Measurements from ENCODE around the gene COBLL1.
A peak's percentile ranks its signal among the peaks of the same experiment; 100 is the strongest.
"Not testable (repeated sequence)": the region's sequence is repeated elsewhere in the genome, so short reads cannot be mapped to it uniquely, and the experiment has no call there.

Gene COBLL1, protein sequence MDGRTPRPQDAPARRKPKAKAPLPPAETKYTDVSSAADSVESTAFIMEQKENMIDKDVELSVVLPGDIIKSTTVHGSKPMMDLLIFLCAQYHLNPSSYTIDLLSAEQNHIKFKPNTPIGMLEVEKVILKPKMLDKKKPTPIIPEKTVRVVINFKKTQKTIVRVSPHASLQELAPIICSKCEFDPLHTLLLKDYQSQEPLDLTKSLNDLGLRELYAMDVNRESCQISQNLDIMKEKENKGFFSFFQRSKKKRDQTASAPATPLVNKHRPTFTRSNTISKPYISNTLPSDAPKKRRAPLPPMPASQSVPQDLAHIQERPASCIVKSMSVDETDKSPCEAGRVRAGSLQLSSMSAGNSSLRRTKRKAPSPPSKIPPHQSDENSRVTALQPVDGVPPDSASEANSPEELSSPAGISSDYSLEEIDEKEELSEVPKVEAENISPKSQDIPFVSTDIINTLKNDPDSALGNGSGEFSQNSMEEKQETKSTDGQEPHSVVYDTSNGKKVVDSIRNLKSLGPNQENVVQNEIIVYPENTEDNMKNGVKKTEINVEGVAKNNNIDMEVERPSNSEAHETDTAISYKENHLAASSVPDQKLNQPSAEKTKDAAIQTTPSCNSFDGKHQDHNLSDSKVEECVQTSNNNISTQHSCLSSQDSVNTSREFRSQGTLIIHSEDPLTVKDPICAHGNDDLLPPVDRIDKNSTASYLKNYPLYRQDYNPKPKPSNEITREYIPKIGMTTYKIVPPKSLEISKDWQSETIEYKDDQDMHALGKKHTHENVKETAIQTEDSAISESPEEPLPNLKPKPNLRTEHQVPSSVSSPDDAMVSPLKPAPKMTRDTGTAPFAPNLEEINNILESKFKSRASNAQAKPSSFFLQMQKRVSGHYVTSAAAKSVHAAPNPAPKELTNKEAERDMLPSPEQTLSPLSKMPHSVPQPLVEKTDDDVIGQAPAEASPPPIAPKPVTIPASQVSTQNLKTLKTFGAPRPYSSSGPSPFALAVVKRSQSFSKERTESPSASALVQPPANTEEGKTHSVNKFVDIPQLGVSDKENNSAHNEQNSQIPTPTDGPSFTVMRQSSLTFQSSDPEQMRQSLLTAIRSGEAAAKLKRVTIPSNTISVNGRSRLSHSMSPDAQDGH

DNA sequence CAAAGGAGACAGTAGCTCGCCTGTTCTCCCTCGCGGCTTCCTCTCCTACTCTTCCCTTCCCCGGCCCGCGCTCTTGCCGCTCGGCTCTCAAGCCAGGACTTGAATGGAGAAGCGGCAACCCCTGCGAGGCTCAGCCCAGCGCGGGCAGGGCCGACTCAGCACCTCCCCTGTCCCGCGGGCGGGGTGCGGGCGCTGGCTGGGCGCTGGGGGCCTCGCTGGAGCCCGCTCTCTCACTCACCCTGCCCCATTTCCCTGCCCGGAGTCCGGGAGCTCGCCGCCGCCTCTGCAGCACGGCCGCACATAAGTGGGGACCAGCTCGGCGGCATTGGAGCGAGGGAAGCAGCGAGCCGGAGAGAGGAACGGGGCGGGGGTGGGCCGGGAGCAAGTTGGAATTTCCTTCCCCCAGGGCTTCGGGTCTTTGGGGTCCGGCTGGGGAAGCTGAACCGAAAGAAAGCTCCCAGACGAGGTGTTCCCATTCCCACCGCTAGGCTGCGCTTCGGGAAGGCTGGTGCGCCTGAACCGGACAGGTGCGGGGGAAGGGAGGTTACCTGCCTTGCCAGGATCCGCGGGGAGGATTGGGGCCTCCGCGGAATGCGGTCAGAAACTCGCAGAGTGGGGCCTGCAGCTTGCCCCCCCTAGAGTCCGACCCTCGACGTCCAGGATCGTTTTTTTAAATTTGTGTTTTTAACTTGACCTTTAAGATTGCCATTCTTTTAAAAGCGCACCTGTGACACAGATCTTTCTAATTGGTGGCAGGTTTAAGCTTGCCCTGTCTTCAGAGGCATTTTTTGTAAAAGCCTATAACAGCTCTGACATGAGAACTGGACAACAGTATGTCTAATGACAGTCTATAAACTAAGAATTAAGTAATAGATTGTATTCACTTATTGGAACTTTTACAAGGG is at the start of gene COBLL1:
TSS of gene COBLL1 (minus strand) at position 105 of the 905 bp plus-strand sequence. CDS start 627 bp downstream, outside the sequence.
- DNase-seq (ENCODE audit: low read depth), result no peak

DNA sequence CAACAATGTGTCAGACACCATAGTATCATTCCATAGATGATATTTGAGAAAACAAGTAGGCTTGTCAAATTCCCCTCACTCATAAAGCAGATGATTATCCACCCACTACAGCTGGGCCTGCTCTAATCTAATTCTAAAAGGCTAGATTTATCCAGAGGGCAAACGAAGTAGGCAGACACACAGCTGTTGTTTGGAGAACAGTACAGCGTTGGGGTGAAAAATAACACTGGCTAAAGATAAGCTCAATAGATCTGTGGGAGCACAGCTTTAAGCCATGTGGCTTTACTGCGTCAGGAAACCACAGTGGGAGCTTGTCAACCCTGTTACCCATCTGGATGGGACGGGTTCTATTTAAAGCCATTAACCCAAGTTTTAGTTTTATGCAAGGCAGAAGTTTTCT is 48.9 kb upstream of the COBLL1 start:
- DNase-seq (ENCODE audit: low read depth), result no peak

DNA sequence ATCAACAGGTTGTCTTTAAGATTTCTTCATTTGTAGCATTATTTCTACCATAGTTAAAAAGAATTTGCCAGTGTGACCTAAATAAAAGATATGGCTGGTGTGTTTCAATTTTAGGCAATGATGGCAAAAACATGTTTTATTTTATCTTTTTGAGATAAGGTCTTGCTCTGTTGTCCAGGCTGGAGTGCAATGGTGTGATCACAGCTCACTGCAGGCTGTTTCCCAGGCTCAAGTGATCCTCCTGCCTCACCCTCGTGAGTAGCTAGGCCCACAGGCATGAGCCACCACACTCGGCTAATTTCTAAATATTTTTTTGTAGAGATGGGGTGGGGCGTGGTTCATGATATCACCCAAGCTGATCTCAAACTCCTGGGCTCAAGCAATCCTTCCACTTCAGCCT is 47.0 kb upstream of the COBLL1 start:
- no peak for DNase-seq (ENCODE audit: low read depth)

DNA sequence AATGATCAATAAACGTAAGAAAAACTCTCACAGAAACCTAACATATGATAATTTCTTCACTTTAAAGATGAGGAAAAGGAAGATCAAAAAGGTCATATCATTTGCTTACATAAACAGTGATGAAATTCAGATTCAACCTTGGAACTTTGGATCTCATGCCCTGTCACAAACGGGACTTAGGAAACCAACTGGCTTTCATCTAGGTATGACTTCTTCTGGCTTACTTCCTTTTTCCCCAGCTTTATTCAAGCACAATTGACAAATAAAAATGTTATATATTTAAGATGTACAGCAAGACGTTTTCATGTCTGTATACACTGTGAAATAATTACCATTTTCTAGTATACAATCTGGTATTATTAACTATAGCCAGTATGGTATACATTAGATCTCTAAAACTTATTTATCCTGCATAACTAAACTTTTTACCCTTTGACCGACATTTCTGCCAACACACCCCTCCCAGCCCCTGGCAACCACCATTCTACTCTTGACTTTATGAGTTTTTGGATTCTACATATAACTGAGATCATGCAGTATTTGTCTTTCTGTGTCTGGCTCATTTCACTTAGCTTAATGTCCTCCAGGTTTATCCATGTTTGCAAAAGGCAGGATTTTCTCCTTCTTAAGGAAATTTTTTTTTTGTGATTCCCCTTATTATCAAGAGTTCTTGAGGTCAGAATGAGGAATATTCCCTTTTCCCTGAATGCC is 46.0 kb upstream of the COBLL1 start:
- DNase-seq (ENCODE audit: low read depth), result no peak

DNA sequence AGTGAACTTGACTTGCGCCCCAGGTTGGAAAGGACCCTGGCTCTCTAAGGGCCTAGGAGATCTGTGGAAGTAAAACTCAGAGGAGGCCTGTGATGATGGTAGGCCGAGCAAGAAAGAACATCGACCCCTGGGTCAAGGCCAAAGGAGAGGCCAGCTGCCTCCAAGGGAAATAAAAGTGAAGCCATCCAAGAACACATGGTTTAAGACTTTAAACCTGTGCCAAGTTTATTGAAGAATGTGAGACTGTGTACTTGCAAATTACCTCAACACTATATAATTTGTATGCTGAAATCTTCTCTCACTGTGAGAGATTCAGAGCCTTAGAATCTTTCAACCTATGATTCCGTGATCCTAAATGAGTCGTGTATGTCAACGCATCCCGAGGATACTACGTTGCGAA is 40.7 kb upstream of the COBLL1 start:
- DNase-seq (ENCODE audit: low read depth), result peak; percentile 32

DNA sequence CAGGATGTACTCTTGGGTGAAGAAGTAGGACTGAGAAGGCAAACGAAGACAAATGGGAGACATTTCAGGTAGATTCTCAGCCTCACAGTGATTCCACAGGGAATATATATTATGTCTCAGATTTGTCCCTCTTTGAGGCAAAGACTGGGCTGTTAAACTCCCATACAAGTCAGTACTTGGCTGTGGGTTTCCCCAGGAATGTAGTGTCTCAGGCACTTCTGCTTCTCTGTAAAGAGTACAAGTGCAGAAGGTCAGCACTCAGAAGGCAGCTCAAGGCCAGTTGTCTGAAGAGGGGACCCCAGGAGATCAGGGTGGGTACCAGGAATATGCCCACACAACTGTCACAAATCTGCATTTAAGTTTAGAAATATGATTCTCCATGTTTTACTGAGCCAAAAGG is 39.9 kb upstream of the COBLL1 start:
- DNase-seq (ENCODE audit: low read depth), result no peak

DNA sequence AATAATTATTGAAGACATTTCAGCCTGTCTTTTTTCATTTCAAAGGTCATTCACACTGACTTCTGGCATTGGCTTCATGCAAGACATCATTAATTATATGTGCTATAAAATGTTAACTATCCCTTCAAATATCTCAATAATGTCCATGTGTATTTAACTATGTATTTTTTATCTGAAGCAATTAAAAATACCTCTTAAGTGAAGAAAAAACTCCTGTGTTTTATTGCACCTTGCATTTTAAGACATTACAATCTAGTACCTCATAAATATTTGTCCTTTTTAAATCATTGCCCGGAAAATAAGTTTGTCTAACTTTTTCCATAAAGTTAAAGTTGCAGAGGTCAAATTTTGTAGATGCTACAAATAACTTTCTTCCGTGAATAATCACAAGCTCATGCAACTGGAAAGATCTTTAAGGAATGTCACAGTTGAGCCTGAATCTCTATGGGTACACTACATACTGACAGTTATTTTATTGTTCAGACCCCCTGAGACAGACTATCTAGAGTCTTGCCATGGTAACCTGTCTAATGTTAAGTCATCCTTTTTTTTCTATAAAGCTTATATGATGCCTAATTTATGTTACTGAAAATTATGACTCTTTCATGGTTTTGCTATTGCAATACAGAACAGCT is 38.4 kb upstream of the COBLL1 start:
- DNase-seq (ENCODE audit: low read depth), result no peak

DNA sequence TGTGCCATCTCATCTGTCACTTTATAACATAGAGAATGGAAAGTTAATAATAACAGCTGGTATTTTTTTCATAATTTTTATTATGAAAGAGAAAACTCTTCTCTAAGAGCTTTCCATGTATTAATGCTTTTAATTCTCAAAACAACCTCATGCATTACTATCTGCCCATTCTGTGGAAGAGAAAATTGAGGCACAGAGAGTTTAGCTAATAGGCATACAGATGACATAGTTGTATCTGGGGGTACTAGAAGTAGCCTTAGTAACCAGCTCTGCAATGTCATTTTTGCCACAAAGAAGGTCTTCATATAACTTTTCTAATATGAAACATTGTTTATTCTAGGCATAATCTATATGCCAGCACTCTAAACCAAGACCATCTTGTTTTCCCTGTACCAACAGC is 36.3 kb upstream of the COBLL1 start:
- DNase-seq (ENCODE audit: low read depth), result no peak

DNA sequence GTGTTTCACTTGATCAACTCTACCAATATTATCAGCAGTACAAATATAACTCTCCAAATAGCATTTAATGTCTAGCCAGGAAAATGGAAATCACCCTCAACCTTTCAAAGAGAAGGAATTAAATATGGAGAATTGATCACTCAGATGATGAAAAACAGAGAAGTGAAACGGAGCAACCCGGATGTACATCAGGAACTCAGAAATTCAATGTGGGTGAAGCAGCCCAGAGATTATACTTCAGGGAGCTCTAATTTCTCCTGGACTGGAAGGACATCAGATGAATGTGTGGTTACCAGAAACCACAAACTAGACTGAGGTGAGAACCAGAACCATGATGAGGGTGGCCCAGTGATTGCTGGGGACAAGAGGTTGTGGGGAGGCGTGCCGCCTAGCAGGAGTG is 35.5 kb upstream of the COBLL1 start:
- no peak for DNase-seq (ENCODE audit: low read depth)

DNA sequence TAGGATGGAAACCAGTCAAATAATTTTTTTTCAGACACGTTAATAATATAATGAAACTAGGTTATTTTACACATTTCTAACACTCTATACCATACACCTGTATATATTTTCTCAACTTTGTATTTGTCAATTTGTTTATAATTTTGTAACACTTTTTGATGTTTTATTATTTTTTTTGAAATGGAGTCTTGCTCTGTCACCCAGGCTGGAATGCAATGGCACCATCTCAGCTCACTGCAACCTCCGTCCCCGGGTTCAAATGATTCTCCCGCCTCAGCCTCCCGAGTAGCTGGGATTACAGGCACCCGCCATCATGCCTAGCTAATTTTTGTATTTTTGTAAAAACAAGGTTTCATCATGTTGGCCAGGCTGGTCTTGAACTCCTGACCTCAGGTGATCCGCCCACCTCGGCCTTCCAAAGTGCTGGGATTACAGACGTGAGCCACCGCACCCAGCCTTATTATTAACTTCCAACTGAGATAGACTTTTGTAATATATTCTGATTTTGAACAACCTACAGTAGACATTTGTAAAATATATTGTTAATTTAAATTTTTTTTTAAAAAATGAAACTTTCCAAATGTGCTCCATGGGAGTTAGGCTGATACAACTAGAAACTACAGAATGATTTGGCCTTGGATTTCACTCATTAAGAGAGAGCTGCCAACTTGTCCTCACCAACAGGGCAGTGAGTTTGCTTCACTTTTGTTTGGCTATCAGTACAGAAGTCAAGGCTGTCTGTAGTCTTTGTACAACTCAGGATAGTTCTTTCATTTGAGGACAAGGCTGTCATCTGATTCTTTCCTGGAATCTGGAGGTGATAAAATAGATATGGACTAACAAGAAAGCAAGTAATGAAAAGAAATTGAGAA is 33.9 kb upstream of the COBLL1 start:
- DNase-seq (ENCODE audit: low read depth), result no peak

DNA sequence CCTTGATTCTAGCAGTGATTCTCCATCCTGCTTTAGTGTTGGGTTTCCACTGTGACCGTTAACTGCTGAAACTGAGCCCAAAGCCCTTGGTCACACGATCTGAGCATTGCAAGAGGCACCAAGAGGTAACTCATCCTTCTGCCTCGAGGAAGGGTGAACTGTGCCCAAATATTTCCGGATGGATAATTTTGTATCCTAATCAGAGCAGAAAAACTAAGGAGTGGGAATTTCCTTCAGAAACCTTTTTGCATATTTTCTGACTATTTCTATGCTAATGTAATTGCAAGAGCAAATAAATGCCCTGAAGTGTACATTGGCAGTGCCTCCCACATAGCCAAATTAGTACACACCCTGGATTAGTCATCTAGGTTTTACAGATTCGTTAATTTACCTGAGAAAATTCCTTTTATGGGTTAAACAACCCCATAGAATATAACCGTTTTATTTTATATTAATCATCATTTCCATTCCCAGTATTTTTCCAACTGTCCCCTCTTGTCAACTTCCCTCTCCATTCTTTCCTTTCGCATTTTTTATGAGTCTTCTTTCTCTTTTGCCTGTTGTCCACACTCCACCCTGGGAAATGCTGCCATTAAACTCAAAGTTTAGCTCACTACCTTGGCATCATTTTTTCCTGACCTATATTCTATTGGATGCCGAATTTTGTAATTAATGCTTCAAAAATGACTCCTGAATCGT is 31.7 kb upstream of the COBLL1 start:
- DNase-seq (ENCODE audit: low read depth), result no peak

DNA sequence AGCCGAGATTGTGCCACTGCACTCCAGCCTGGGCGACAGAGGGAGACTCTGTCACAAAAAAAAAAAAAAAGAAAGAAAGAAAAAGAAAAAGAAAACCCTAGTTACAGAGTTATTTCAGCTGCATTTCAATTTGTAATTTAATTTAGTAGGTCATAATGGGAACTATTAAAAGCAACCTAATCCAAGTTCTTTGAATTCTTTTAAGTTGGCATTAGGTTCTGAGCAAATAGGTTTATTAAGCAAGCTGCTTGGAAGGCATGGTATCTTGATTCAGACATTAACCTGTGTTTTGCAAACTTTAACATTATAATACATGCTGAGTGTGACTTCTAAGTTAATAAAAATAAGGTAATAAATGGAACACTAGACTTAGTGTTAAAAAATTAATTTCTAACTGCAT is 29.8 kb upstream of the COBLL1 start:
- no peak for DNase-seq (ENCODE audit: low read depth)

DNA sequence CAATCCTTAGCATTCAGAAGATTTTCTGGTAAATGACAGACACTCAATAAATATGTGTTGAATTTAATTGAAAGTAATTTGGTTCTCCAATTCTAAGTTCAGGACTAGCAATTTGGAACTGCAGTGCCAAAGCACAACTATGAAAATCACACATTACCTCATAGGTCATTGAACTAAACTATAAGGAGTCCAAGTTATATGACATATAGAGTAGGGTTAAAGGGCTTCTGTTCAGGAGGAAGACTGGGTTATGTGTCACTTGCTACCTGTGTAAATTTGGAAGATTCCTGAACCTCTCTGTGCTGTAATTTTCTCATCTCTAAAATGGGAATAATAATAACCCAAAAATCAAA is 27.8 kb upstream of the COBLL1 start:
- DNase-seq (ENCODE audit: low read depth), result no peak

DNA sequence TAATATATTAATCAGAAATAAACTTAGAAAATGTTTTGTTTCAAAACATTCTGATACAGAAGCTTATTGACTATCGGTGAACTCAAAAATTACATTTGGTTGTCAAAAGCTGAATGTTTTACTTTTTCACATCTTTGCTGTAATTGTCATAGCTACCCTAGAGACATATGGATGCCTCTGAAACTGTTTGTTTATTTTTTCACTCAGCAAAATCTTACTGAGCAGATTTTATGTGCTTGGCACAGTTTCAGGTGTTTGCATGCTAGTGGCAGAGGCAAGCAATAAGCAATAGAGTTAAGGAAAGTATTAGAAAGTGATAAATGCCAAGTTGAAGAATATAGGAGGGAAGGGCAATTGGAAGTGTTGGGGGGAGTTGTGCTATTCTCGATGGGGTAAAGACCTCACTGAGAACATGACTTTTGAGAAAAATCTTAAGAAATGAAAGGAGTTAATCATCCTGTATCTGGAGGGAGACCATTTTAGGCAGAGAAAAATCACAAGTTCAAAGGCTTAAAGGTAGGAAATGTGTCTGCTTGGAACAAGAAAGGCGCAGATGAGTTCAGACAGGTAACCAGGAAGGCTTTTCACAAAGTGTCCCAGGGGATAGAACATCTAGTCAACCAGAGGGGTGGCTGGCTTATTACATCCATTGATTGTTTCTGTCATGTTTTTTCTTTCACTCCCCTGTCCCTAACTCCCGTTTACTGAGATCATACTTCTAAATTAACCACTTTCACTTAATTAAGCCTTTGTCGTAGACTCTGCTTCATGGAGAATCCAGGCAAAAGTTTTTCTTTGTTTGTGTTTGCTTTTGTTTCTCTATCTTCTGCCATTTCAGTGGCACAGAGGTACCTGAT is 27.2 kb upstream of the COBLL1 start:
- peak; percentile 17 for DNase-seq (ENCODE audit: low read depth)

DNA sequence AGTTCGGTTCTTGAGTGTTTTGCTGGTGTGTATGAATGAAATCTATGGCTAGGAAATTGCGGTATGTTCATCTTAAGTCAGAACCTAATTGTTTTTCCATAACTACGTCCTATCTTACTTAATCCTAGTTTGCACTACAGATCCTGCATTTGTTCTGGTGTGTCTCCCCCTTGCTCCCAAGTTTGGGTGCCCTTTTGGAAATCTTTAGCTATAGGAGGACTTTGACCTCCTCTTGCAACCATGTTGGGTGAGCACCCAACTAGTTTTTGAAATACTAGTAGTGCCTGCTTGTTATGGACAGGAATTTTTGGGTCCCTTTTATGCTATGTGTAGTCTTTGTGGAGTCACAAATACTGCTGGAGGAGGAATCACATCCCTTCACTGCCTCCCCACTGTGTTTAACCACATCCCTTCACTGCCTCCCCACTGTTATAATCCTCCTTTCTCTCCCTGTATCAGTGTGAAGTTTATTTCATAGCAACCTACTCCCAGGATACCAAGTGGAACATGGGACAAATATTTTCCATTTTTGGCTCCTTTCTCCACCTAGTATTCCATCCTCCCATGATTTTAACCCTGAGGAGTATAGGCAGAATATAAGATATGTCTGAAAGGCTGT is 26.3 kb upstream of the COBLL1 start:
- DNase-seq (ENCODE audit: low read depth), result no peak

DNA sequence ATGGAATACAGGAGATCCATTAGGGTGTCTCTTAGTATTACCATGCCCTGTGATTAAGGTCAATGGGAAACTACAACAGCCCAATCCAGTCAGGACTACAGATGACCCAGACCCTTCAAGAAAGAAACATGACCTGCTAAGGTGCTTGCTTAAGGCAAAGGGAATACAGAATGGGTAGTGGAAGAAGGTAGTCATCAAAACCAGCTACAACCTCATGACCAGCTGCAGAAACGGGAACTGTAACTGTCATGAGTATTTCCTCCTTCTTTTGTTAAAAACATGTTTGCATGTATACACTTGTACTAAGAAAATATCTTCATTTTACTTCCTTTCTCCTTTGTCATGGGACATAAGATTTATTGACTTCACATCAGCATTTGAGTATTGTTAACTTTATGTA is 24.8 kb upstream of the COBLL1 start:
- DNase-seq (ENCODE audit: low read depth), result not testable (repeated sequence)

DNA sequence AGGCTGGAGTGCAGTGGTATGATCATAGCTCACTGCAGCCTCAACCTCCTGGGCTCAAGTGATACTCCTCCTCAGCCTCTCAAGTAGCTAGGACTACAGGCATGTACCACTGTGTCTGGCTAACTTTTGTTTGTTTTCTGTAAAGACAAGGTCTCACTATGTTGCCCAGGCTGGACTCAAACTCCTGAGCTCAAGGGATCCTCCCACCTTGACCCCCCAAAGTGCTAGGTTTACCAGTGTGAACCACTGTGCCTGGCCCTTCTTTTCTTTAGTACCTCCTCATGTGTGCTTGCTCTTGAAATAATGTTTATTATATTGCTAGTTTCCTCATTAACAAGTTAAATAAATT is 19.0 kb upstream of the COBLL1 start:
- no peak for DNase-seq (ENCODE audit: low read depth)

Measured in fibroblast of the conjunctiva (primary cell).